ENCODE results near the gene ADIRF. TPM values are rescaled to one million over a fixed set of nuclear protein-coding genes. Genes with fewer than 3 reads are reported as not detected.
"Not testable (repeated sequence)": the region's sequence is repeated elsewhere in the genome, so short reads cannot be mapped to it uniquely, and the experiment has no call there.

ADIRF gene
- total RNA-seq, 1 donor from 2014 or later = 23.8 TPM

DNA sequence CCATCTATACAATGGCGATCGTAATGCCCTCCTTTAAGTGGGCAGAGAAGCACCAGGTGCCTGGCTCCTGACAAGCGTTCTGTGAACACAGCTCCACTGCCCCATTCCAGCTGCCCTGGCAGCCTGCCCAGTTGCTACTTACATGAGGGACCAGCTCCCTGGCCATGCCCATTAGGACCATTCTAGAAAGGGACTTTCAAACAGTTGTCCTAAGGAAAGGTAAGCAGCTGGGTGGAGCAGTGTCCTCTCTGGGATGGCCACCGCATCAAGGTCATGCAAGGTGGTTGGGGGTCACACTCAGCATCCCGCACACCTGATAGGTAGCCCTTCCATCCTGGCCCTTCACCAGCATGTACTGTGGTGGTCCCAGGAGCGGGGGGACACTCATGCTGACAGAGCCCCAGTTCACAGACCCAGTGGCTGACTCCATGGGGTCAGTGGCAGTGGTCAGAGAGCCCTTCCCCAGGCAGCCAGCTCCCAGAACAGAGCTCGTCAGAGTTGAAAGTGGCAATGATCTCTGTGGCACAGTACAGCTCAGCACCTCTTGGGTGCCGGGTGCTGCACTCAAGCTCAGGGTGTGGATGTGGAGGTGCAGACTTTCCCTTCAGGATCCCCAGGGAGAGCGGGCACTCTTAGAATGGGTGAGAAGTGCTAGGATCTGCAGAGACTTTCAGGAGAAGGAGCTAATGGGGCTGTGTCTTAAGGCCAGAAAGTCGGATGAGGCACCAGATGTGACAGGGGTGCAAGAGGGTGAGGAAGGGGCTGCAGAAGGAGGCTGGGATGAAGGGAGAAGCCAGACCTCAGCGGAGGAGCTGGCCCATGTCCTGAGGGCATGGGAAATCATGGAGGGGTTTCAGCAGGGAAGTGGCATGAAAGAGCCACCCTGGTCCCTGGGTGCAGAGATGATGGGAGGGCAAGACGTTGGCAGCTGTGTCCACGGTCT is 21.8 kb upstream of the ADIRF start:
- no peak for DNase-seq

DNA sequence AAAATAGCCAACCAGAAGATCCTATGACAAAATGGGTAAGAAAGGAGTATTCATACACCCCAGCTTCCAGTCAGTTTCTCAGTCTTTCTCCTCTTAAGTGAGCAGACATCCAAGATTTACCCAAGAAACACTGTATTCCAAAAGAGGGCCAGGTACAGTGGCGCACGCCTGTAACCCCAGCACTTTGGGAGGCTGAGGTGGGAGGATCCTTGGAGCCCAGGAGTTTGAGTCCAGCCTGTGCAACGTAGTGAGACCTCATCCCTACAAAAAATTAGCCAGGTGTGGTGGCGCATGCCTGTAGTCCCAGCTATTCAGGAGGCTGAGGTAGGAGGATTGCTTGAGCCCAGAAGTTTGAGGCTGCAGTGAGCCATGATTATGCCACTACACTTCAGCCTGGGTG is 20.5 kb upstream of the ADIRF start:
- not testable (repeated sequence) for DNase-seq

DNA sequence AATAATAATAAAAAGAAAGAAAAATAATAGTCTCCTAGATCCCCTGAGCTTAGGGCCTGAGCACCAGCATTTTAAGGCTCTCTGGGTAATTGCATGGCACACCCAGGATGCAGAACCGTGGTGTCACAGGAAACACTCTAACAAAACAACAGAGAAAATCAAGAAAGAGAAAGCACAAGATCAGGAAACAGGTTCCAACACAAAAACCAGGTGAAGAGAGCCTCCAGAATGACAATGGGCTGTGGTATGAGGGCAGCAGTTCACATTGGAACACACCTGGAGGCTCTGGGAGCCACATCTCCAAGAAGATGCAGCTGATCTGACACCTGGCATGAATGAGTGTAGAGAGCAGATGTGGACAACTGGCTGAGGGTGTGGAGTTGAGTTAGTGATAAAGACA is 17.9 kb upstream of the ADIRF start:
- no peak for DNase-seq

DNA sequence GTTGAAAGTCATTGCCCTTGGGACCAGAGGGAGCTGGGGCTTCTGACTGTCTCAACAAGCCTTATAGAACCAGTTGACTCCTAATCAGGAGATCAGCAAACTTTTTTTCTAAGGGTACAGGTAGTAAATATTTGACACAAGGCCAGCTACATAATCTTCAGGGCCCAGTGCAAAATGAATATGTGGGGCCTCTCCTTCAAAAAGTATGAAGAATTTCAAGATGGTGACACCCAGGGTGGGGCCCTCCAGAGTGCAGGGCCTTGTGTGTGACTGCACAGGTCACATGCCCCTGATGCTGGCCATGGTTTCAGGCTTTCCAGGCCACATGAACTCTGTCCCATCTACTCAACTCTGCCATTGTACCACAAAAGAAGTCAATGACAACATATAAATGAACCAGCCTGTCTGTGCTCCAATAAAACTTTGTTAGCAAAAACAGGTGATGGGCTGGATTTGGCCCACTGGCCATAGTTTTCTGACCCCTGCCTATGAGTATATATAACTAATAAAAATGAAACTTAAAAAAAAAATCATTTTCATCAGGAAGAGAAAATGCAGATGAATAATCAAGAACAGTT is 17.0 kb upstream of the ADIRF start:
- DNase-seq = no peak

DNA sequence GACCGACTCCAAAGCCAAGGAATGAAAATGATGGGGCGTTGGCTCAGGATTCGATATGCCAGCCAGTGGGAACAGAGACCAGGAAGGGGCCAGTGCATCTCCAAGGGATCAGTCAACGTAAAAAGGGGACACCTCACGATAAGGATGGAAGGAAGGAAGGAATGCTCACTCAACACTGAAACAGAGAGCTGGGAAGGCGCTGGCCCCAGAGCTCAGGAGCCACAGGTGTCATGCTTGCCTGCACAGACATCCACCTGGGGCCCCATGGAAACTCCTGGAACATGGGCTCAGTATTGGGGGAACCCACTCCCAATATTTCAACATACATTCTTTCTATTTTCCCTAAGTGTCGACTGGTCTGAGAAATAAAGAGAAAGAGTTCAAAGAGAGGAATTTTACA is 16.2 kb upstream of the ADIRF start:
- no peak for DNase-seq

DNA sequence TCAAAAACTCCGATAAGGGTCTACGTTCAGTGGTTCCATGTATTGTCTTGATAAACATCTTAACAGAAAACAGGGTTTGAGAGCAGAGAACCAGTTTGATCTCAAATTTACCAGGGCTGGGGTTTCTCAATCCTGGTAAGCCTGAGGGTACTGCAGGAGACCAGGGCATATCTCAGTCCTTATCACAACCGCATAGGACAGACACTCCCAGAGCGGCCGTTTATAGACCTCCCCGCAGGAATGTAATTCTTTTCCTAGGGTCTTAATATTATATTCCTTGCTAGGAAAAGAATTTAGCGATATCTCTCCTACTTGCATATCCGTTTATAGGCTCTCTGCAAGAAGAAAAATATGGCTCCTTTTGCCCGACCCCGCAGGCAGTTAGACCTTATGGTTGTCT is 15.6 kb upstream of the ADIRF start:
- DNase-seq = not testable (repeated sequence)

DNA sequence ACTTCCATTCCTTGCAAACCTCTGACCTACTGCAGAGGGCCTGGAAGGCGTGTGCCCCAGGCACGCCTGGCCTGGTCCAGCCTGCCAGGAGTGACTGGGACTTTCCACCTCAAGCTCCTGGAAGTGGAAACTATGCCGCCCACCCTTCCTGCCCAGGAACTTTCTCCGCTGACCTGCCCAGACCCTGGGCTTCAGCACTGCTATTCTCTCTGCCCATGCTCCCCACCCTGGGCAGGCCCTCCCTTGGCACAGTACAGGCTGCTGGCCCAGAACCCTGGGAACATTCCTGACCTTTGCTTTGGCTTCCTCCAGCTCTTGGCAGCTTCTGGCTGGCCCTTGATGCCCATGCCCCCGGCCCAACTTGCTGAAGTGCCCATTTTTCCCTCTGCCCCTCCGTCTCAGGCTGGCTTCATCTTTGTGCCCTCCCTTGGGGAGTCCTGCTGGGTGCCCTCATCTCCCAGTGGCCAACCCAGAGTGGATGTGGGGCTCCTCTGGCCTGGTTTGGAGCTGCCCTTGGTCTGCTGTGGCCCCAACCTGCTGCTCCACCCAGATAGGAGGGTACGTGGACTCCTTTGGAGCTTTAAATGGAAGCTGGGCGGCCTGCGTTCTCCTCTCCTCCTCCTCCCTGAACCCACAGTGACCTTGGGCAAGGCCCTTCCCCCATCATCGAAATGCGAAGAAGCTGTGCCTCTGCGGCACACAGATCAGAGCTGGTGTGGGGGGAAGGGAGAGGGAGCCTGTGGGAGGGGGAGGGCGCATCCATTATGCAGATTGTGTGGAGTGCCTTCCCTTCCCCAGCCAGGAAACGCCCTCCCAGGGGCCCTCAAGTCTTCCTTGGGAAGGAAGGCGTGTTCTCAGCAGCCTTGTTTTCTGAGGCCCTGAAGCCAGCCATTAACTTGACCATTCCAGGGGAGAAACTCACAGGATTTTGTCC is 14.3 kb upstream of the ADIRF start:
- DNase-seq = peak; percentile 87

DNA sequence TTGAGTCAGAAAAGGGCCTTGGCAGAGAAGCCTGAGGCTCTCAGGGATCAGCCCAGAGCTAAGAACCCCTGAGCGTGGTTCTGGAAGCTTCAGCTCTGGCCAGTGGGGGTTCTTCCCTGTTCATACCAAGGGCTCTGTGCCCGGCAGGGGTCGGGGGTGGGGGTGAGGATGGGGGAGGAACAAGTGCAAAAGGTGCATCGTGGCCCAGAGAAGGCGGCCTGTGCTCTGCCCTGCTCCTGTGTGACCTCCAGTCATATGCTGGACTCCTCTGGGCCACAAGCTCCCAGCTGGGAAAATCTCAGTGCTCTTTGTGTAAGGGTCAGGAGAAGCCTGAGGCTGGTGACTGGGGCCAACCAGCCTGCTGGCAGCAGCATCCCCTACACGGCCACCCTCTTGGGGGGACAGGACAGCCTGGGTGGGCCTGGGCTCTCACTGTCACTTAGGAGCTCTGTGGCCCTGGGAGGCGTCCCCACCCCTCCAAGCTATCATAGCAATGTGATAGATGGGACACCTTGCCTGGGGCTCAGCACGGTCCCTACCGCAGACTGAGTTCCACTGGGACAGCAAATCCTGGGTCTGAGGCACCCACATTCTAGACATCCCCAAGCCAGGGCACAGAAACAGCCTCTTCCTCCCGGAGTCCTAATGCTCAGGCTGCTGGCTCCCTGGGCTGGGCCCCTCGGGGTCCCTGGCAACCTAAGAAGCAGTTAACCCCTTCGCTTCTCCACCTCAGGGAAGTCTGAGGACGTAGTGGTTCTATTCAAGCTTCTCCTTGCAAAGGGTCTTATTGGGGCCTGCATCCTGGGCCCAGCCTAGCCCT is 13.4 kb upstream of the ADIRF start:
- peak; percentile 29 for DNase-seq

DNA sequence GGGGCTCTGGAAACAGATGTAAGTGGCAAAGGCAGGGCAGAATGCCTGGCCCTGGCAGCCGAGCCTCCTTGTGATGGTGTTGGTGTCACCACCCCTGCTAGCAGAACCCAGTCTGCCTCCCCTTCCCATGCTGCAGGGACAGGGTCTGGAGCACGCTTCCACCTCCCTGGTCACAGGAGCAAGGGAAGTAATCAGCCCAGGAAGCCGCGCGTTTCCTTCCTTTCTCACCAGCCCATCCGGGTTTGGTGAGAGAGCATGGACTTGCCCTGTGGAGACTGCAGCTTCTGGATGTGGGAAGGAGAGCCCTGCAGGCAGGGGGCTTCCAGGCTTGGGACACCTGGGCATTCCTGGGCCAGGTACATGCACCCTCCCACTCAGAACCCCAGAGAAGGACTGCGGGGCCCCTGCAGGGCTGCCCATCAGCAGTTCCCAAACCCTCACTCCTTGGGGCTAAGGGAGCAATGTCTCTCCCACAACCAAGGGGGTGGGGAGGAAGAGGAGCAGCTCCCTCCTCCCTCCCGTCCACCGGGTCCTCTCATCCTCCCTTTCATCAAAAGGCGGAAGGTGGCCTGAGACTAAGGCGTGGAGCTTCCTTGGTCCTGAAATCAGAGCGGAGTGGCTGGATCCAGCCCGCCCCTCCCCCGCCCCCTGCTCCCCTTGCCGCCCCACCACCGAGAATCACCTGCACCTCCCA is 12.6 kb upstream of the ADIRF start:
- DNase-seq = peak; percentile 60

DNA sequence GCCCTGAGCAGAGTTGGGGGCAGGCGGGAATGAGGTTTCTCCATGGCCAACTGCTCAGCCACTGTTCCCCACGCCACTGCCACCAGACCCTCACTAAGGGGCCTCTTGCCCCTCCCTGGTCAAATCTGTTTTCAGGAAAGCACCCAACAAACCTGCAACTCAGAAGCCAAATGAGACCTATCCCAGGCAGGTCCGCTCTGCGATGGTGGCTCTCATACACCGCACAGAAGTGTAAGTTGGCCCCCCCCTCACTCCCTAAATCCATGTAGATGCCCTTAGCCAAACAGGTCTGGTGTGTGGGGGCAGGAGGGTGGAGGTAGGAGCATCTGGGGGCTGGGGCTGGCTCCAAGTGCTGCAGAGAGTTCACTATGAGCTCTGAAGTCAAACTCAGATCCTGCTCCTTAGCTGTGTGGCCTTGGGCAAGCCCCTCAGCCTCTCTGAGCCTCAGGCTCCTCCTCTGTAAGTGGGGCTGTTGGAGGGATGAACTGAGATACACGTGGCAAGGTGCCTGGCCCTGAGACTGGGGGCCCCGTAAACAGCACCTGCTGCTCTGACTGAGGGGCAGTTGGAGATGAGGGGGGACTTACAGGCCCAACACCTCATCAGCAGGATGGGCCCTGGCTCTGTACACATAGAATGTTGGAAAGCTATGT is 12.0 kb upstream of the ADIRF start:
- no peak for DNase-seq

DNA sequence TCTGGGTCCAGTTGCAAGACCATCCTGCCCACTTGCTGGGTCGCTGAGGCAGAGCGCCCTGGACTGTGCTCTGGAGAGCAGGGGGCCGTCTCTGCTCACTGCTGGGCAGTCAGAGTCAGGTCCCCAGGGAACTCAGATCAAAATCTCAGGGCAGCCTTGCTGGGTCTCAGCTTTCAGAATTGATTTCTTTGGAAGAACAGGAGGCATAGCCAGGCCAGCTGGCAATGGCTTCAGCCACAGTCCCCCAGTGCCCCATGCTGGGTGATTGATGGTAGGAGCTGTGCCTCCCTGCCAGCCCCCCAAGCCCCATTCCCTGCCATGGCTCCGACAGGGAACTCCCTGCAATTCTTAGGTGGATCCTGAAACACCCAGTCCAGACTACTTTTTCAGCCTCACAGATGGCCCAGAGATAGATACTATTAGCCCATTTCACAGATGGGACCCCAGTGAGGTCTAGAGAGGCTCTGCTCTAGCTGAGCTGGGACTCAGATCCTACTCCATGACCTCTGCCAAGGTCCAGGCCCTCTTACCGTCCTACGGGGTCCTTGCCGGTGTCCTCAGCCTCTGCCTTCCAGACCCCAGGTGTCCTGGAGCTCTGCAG is 11.3 kb upstream of the ADIRF start:
- peak; percentile 37 for DNase-seq

DNA sequence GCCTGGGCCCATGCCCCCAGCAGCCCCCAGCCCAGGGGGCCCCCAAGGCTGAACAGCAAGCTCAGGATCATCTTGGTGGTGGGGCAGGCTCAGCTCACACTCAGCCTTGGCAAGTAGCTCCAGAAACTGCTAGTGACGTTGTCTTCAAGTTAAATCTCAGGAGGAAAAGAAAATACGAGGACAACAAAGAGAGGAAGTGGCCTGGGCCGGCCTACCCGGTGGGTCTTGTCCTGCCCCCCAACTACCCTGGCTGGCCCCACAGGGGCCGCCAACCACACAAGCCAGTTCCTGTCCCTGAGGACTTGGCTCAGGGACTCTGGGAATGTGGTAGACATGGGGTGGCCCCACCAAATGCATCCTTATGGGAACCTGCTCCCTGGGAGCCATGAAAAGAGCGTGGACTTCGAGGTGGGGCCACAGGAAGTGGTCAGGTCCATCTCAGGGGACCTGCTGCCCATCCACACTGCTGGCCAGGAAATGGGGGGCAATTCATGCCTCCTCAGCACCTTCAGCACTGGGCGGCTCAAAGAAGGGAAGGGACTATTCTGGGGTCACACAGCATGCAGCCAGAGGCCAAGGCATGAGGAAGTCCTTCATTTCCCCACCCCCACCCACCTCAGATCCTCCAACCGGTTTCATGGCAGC is 10.7 kb upstream of the ADIRF start, which contains the start of gene MMRN2:
Gene MMRN2, minus strand, starts transcription at position 145 of the 645 bp plus-strand sequence. Its CDS starts 74 bp downstream, at position 71.
- peak; percentile 83 for DNase-seq

DNA sequence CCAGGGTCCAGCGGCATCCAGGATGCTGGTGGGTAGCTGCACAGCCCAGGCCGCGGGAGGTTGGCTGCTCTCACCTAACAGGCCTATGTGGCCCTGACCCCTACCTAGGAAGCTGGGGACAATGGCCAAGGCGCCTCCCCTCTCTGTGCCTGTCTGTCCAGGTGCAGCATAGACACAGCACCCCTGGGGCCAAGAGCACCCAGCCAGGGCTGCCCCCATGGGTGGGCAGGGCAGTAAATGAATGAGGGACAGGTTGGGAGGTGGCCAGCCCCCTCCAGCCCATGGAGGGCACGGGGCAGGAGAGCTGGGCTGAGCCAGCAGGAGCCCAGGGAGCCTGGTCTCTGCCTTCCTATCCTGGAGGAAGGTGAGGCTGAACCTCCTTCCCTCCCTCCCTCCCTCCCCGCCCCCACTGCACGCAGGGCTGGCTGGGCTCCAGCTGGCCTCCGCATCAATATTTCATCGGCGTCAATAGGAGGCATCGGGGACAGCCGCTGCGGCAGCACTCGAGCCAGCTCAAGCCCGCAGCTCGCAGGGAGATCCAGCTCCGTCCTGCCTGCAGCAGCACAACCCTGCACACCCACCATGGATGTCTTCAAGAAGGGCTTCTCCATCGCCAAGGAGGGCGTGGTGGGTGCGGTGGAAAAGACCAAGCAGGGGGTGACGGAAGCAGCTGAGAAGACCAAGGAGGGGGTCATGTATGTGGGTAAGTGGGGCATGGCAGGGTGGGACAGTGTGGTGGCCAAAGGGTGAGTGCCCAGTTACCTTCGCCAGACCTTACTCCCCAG is 10.0 kb upstream of the ADIRF start, which contains the start of gene SNCG:
Gene SNCG, plus strand, starts transcription at position 484 of the 785 bp plus-strand sequence. Its CDS starts 99 bp downstream, at position 583.
- peak; percentile 66 for DNase-seq

DNA sequence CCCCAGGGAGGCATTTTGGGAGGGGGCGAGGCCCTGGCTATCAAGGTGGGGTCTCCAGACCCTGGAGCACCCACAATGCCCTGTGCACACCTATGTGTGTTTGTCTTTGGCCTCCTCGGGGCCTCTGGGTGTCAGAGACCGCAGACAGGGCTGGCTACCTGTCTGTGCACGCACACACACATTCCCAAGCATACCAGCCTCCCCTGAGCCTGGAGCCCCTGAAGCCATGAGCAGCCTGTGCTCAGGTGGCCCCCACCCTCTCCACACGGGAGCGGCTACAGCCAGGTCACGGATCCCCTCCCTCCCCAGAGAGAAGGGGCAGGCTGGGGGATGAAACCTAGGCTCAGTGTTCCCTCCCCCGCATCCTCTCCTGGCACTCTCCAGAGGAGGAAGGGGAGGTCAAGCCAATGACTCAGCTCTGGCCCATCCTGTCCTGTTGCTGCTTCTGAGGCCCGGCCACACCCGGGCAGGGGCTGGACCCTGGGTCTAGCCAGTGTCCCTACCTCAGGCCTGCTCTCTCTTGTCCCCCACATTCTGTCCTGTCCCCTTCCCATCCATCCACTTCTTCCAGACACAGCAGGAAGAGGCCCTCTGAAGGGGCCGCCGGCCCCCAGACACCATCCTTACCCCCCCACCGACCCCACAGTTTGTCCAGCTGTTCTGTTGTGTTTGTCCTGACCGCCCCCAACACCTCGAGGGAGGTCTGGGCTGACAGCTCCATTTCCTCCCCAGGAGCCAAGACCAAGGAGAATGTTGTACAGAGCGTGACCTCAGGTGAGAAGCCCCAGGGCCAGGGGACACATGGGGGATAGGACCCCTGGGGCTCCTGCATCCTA is 9.2 kb upstream of the ADIRF start:
- peak; percentile 86 for DNase-seq

DNA sequence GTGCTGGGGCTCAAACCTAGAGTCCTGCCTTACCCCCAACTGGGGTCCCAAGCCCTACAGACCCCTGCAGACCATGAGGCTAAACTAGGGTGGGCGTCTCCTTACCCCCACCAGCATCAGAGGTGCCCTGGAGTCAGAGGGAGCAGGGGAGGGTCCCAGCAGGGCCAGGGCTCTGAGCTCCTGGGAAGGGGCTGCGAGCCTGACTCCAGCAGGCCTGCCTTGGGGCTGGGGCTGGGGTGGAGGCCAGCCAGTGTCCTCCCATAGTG is 8.6 kb upstream of the ADIRF start:
- DNase-seq = no peak

DNA sequence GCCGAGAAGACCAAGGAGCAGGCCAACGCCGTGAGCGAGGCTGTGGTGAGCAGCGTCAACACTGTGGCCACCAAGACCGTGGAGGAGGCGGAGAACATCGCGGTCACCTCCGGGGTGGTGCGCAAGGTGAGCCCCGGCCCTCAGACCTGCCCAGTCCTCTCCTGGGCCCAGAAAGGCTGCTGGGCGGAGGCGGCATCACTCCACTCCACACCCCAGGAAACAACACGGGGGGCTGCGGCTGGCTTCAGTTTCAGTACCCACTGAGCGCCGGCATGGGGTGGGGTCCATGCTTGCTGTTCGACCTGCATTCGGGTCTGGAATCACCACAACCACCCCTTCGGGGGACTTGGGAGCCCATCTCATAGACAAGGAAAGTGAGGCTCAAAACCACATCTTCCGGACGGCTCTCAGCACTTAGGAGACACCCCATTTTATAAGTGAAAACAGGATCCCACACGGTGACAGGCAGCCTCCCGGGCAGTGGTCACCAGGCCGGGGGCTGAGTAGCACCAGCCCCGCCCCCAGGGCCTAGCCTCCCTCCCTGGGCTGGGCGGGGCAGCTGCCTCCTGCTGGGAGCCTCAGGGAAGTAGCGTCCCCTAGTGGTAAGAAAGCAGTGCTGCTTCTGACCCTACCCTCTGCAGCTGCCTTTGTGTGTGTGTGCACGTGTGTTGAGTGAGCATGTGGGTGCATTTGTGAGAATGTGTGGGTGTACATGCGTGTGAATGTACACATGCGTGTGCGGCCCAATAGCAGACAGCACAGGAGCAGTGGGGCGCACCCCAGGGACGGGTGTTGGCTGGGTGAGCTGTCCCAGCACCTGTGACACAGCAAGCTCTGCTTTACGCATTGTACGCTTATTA is 8.0 kb upstream of the ADIRF start:
- peak; percentile 94 for DNase-seq

DNA sequence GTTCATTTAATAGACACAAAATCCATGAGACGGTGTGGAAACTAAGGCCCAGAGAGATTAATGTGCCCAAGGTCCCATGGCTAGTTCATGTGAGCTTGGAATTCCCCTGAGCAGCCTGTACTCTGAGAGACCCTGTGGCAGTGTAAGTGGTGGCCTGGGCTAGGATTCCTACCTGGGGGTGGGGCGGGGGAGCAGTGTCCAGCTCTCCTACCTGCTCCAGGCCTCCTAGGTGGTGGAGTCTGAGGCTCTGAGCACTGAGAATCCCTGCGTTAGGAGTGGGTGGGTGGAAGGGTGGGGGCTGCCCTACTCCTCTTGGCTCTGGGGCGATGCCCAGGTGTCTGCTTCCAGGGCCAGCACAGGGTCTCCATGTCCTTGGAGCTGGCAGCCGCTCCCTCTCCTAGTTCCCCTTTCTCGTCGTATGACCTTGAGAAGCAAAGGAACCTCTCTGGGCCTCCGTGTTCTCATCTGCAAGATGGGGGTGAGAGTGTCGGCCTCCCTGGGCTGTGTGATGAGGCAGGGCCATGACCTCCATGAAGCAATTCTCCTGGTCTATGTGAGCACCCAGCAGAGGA is 7.3 kb upstream of the ADIRF start:
- DNase-seq = no peak
